GM13977 (cell line): ENCODE results near the gene QRFP.

Experiments
- DNase-seq: peaks from one replicate; pipeline ENCODE4 v3.0.0; 2012; ENCODE audit warnings: low spot score
- in situ Hi-C: fragments of 300-500 bp; cut with MboI; formaldehyde crosslinking; loops from one replicate; pipeline ENCODE4 v1.12.0; 2022; ENCODE audit warnings: low sequenced_read_pairs, low pct_unique_long_range_greater_than_20kb, mixed read lengths, inconsistent platforms; ENCODE audit not compliant: unreplicated experiment
- TF ChIP-seq, protein P1 (sequence below): IDR thresholded peaks from 2 replicates; pipeline ENCODE4 v1.5.1; 2012; ENCODE audit warnings: mild to moderate bottlenecking, control low read depth; ENCODE audit not compliant: insufficient read depth; ENCODE audit errors: extremely low read depth, missing control alignments

The QRFP gene

DNA sequence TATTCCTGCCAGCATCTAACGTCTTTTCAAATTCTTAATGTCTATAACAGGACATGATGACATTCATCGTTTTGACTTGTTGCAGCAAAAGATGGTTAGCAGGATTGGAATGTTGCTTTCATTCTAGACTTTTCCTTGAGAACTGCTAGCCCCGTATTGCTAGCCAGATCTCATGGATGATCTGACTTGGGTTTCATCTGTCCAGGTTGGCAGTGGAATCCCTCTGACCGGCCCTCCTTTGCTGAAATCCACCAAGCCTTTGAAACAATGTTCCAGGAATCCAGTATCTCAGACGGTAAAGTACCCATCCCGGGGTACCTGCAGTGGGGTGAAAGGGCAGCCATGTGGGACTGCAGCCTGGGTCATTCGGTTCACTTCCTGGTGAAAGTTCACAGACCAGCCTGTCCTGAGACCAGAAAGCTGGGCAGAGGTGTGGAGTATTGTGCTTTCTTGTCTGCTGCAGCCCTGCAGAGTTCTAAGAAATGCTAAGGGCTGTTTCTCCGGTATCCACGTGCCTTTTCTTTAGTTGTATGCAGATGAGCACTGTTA is 16.7 kb downstream of the QRFP start:
- in situ Hi-C loops: no loop called here
- DNase-seq: no peak
- TF ChIP-seq, protein P1, sequence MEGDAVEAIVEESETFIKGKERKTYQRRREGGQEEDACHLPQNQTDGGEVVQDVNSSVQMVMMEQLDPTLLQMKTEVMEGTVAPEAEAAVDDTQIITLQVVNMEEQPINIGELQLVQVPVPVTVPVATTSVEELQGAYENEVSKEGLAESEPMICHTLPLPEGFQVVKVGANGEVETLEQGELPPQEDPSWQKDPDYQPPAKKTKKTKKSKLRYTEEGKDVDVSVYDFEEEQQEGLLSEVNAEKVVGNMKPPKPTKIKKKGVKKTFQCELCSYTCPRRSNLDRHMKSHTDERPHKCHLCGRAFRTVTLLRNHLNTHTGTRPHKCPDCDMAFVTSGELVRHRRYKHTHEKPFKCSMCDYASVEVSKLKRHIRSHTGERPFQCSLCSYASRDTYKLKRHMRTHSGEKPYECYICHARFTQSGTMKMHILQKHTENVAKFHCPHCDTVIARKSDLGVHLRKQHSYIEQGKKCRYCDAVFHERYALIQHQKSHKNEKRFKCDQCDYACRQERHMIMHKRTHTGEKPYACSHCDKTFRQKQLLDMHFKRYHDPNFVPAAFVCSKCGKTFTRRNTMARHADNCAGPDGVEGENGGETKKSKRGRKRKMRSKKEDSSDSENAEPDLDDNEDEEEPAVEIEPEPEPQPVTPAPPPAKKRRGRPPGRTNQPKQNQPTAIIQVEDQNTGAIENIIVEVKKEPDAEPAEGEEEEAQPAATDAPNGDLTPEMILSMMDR: no peak

DNA sequence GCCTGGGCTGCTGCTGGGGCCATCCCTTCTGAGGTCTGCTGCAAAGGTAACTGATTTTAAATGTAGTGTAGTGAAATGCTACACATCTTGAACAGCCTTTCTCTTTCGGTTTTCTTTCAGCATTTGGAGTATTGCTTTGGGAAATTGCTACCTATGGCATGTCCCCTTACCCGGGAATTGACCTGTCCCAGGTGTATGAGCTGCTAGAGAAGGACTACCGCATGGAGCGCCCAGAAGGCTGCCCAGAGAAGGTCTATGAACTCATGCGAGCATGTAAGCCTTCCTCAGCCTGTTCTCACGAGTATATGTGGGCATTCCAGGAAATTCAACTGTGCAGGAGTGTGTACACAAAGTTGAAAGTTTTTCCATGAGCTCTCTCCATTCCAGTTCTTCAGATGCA is 18.3 kb downstream of the QRFP start:
- no peak for DNase-seq
- in situ Hi-C loops: no loop called here
- TF ChIP-seq, protein P1: no peak

DNA sequence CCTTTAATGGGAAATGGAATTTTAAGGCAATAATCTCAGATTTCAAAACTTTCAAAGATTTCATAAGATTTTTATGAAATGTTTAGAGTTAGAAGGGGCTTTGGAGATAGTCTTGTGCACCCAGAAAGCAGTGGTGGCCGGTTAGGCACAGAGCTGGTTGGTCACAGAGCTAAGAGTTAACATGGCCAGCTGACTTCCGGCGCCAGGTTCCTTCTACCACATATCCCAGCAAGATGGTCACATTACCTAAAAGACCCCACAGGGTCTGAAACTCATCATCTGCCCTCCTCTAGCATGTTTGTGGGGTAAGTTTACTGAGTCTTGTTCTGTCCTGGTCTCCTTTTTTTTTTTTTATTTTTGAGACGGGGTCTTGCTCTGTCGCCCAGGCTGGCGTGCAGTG is 19.3 kb downstream of the QRFP start:
- TF ChIP-seq, protein P1: no peak
- in situ Hi-C loops: no loop called here
- no peak for DNase-seq

DNA sequence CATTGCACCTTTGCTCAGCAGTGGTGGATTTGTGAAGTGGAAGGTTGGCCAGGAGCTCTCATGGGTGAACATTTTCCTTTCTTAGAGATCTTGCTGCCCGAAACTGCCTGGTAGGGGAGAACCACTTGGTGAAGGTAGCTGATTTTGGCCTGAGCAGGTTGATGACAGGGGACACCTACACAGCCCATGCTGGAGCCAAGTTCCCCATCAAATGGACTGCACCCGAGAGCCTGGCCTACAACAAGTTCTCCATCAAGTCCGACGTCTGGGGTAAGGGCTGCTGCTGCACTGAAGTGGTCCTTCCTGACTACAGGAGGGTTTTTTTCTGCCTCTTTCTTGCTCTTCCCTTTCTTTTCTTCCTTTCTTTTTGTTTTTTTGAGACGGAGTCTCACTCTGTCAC is 21.8 kb downstream of the QRFP start:
- in situ Hi-C loops: no loop called here
- DNase-seq: no peak
- TF ChIP-seq, protein P1: no peak

DNA sequence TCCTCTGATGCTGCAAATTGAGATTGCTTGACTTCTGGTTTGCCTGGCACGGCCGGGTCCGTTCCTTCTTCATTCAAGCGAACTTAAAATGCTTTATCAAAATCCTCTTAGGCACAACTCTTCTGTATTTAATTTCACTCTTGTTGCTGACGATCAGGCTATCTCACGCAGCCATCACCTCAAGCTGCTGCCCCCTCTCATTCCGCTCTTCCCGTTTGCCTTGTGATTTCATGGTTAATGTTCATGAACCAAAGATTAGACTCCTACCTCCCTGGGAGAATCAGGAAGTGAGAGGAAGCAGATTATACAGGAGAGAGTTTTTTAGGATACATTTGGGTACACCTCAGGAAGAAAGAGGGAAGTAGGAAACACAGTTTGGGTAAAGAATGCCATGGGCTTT is 22.6 kb downstream of the QRFP start:
- TF ChIP-seq, protein P1: no peak
- in situ Hi-C loops: no loop called here
- no peak for DNase-seq

DNA sequence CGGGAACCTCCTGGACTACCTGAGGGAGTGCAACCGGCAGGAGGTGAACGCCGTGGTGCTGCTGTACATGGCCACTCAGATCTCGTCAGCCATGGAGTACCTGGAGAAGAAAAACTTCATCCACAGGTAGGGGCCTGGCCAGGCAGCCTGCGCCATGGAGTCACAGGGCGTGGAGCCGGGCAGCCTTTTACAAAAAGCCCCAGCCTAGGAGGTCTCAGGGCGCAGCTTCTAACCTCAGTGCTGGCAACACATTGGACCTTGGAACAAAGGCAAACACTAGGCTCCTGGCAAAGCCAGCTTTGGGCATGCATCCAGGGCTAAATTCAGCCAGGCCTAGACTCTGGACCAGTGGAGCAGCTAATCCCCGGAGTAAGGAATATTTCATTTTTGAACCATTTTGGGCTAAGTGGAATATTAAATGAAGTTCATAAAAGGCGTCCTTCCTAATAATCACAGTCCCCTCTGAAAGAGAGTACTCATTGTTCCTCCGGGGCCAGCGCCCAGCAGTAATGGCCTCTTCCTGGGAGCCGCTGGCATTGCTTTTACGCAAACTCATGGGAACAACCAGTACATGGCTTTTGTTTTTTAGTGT is 23.6 kb downstream of the QRFP start:
- DNase-seq: no peak
- TF ChIP-seq, protein P1: no peak
- in situ Hi-C loops: no loop called here
